Osteocyte (in vitro differentiated cells): Measurements from ENCODE around the gene SHOX. TPM values are rescaled to one million over a fixed set of nuclear protein-coding genes. Genes with fewer than 3 reads are reported as not detected.
"Not testable (repeated sequence)": the region's sequence is repeated elsewhere in the genome, so short reads cannot be mapped to it uniquely, and the experiment has no call there.

ENCODE experiments used
- DNase-seq: peaks from one replicate; pipeline ENCODE4 v3.0.0; 2021; ENCODE audit warnings: mixed read lengths; ENCODE audit not compliant: unreplicated experiment; ENCODE audit errors: extremely low spot score
- H3K27ac Mint-ChIP-seq: one replicate; pipeline ENCODE4 v1.8.0; 2021; ENCODE audit warnings: mild to moderate bottlenecking, mixed read lengths; ENCODE audit not compliant: unreplicated experiment
- H3K27me3 Mint-ChIP-seq: one replicate; pipeline ENCODE4 v1.8.0; 2021; ENCODE audit warnings: mixed read lengths; ENCODE audit not compliant: unreplicated experiment
- H3K36me3 Mint-ChIP-seq: one replicate; pipeline ENCODE4 v1.8.0; 2021; ENCODE audit warnings: mixed read lengths; ENCODE audit not compliant: unreplicated experiment
- H3K4me1 Mint-ChIP-seq: one replicate; pipeline ENCODE4 v1.8.0; 2021; ENCODE audit warnings: mixed read lengths; ENCODE audit not compliant: unreplicated experiment
- H3K4me3 Mint-ChIP-seq: one replicate; pipeline ENCODE4 v1.8.0; 2021; ENCODE audit warnings: mild to moderate bottlenecking, moderate library complexity, mixed read lengths; ENCODE audit not compliant: unreplicated experiment
- H3K9me3 Mint-ChIP-seq: one replicate; pipeline ENCODE4 v1.8.0; 2021; ENCODE audit warnings: mixed read lengths; ENCODE audit not compliant: unreplicated experiment
- total RNA-seq: library from RNA; stranded (reverse); gene quantifications from 2 replicates; pipeline ENCODE4 v1.2.1, GENCODE V29; 2021
- TF ChIP-seq, protein P1 (sequence below): fragments of 200-600 bp; sonication (generic); IDR thresholded peaks from 2 replicates; pipeline ENCODE4 v1.5.0; 2021; ENCODE audit warnings: antibody characterized with exemption, mild to moderate bottlenecking, moderate library complexity

SHOX gene
- total RNA-seq, 1 donor from 2014 or later, result not detected

DNA sequence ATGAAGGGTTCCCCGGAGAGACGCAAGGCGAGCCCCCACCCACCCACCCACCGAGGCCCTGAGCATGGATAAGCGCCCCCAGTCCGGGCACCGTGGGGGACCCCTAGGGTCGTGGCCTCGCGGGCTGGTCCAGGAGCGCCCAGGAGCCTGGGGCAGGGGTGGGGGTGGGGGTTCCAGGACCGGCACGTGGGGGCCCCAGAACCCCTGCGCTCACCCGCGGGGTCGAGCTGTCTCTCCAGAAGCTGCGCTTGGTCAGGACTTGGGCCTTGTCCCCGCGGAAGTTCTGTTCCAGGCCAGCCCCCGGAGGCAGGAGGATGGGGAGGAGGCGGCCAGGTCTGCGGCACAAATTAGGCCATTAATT lies 11.2 kb upstream of the SHOX start:
- Mint-ChIP-seq H3K36me3 (no peaks in the 10 kb centered on the region), H3K9me3 (no peaks in the 10 kb centered on the region), H3K27me3 (peaks cover 34% of the 10 kb centered on the region), H3K27ac (no peak overlapping the region), H3K4me3 (no peak overlapping the region), H3K4me1 (peaks cover 8% of the 10 kb centered on the region)
- DNase-seq, result peak; percentile 69
- TF ChIP-seq, protein P1, sequence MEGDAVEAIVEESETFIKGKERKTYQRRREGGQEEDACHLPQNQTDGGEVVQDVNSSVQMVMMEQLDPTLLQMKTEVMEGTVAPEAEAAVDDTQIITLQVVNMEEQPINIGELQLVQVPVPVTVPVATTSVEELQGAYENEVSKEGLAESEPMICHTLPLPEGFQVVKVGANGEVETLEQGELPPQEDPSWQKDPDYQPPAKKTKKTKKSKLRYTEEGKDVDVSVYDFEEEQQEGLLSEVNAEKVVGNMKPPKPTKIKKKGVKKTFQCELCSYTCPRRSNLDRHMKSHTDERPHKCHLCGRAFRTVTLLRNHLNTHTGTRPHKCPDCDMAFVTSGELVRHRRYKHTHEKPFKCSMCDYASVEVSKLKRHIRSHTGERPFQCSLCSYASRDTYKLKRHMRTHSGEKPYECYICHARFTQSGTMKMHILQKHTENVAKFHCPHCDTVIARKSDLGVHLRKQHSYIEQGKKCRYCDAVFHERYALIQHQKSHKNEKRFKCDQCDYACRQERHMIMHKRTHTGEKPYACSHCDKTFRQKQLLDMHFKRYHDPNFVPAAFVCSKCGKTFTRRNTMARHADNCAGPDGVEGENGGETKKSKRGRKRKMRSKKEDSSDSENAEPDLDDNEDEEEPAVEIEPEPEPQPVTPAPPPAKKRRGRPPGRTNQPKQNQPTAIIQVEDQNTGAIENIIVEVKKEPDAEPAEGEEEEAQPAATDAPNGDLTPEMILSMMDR, result no peak

DNA sequence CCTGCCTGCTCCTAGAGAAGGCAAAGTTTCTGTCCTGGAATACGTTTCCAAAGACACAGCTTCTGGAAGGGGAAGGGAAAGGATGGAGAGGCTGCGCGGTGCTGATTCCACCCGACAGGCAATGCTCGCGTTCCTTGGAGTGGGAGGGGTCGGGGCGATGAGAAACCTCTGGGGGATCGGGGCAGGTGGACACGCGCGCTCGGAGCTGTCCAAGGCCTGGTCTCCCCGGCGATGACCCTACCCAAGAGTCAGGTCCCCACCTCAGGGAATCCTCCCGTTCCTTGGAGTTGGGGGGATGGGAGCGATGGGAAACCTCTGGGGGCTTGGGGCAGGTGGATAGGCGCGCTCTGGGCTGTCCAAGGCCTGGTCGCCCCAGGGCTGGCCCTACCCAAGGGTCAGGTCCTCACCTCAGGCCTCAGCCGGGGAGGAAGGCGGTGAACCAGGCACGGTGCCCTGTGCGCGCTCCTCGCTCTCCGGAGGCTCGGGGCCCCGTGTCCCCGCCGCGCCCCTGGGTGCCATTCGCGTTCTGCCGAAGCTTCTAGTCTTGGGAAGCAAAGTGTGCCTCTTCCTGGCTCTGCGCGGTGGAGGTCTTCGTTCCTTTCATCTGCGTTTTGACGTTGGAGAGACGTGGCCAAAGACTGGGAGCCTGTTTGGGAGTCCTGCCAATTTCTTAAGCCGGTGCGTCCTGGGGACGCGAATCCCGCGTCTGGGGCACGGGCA lies 10.6 kb upstream of the SHOX start:
- Mint-ChIP-seq H3K27me3 (peaks cover 37% of the 10 kb centered on the region), H3K27ac (no peak overlapping the region), H3K9me3 (no peaks in the 10 kb centered on the region), H3K36me3 (no peaks in the 10 kb centered on the region), H3K4me1 (peaks cover 8% of the 10 kb centered on the region), H3K4me3 (no peak overlapping the region)
- DNase-seq, result peak; percentile 83
- TF ChIP-seq, protein P1, result no peak

DNA sequence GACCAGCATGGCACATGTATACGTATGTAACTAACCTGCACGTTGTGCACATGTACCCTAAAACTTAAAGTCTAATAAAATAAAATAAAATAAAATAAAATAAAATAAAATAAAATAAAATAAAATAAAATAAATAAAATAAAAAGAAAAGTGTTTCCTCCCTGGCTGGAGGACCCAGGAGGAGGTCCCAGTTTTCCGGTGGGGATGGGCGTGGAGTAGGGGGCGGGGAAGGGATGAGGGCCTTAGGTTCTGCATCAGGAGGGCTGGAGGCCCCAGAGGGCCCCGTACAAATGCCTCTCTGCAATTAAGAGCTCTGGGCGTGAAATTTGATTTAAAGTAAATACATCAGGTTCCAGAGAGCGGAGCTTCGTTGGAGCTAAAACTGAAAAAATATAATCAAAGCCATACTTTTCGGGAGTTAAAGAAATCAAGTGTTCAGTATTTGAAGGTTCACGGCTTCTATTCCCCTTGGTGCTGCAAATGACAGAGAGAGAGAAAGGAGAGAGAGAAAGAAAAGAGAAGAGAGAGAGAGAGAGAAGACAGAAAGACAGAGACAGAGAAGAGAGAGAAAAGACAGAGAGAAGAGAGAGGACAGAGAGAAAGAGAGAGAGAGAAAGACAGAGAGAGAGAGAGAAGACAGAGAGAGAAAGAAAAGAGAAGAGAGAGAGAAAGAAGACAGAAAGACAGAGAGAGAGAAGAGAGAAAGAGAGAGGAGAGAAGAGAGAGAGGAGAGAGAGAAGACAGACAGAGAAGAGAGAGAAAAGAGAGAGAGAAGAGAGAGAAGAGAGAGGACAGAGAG lies 8.7 kb upstream of the SHOX start:
- Mint-ChIP-seq H3K27me3 (peaks cover 53% of the 10 kb centered on the region), H3K4me3 (no peak overlapping the region), H3K4me1 (peaks cover 12% of the 10 kb centered on the region), H3K36me3 (no peaks in the 10 kb centered on the region), H3K27ac (no peak overlapping the region), H3K9me3 (no peaks in the 10 kb centered on the region)
- DNase-seq, result peak; percentile 8
- TF ChIP-seq, protein P1, result no peak

DNA sequence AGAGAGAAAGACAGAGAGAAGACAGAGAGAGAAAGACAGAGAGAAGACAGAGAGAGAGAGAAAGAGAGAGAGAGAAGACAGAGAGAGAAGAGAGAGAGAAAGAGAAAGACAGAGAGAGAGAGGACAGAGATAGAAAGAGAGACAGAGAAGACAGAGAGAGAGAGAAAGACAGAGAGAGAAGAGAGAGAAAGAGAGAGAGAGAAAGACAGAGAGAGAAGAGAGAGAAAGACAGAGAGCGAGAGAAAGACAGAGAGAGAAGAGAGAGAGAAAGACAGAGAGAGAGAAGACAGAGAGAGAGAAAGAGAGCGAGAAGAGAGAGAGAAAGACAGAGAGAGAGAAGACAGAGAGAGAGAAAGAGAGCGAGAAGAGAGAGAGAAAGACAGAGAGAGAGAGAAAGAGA lies 7.8 kb upstream of the SHOX start:
- Mint-ChIP-seq H3K27me3 (peaks cover 62% of the 10 kb centered on the region), H3K4me1 (peaks cover 15% of the 10 kb centered on the region)
- not testable (repeated sequence) for H3K36me3 Mint-ChIP-seq, H3K9me3 Mint-ChIP-seq, H3K4me3 Mint-ChIP-seq, H3K27ac Mint-ChIP-seq, DNase-seq

DNA sequence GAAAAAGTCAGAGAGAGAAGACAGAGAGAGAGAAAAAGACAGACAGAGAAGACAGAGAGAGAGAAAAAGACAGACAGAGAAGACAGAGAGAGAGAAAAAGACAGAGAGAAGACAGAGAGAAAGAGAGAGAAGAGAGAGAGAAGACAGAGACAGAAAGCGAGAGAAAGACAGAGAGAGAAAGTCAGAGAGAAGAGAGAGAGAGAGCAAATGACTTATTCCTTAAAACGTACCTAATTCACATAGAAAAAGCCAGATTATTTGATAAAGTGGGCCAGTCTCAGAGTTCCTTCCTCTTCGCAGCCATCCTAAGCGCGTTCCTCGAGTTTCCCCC lies 7.4 kb upstream of the SHOX start:
- Mint-ChIP-seq H3K36me3 (no peaks in the 10 kb centered on the region), H3K4me1 (peaks cover 15% of the 10 kb centered on the region), H3K4me3 (peak overlapping the region; percentile 2), H3K27me3 (peaks cover 66% of the 10 kb centered on the region), H3K27ac (no peak overlapping the region), H3K9me3 (no peaks in the 10 kb centered on the region)
- no peak for DNase-seq
- TF ChIP-seq, protein P1, result no peak
